Suprapubic skin (tissue), 3 donors: ENCODE data around the gene TGFBR1.

Experiments used
- POLR2AphosphoS5 ChIP-seq, 3 donors: sonication (generic); formaldehyde crosslinking; IDR thresholded peaks; one replicate each; pipeline ENCODE4 v1.6.1; 2017; ENCODE audit warnings: antibody characterized with exemption in 3 of 3
- TF ChIP-seq, protein P1 (sequence below), 2 donors: fragments of 200-600 bp in 1 of 2; fragments of 450-650 bp in 1 of 2; sonication (generic) in 1 of 2; IDR thresholded peaks; one replicate each; pipeline ENCODE4 v1.5.1; 2016 to 2019; ENCODE audit warnings: antibody characterized with exemption in 2 of 2, mild to moderate bottlenecking in 1 of 2, moderate library complexity in 1 of 2

DNA sequence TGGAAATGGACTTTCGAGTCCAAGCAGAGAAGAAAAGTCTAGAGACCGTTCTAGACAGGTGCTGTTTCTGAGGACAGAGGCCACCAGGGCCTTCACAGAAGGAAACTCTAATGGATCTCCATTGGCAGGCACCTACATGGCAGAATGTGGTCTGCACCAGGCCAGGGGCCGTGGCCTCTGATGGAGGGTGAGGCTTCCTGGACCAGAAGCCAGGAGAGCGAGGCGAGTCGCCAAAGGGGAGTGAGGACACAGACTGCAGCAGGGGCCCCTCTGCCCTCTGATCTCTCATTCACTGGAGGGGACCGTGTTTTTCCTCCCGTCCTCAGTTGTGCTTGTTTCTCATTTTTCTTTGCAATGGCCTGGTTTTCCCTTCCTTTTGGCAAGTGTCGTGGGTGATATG is 75.7 kb downstream of the TGFBR1 start:
- TF ChIP-seq, protein P1, sequence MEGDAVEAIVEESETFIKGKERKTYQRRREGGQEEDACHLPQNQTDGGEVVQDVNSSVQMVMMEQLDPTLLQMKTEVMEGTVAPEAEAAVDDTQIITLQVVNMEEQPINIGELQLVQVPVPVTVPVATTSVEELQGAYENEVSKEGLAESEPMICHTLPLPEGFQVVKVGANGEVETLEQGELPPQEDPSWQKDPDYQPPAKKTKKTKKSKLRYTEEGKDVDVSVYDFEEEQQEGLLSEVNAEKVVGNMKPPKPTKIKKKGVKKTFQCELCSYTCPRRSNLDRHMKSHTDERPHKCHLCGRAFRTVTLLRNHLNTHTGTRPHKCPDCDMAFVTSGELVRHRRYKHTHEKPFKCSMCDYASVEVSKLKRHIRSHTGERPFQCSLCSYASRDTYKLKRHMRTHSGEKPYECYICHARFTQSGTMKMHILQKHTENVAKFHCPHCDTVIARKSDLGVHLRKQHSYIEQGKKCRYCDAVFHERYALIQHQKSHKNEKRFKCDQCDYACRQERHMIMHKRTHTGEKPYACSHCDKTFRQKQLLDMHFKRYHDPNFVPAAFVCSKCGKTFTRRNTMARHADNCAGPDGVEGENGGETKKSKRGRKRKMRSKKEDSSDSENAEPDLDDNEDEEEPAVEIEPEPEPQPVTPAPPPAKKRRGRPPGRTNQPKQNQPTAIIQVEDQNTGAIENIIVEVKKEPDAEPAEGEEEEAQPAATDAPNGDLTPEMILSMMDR (IDR thresholded peaks at IDR 0.05), result no peak
- TF ChIP-seq POLR2AphosphoS5 (IDR thresholded peaks at IDR 0.05), result no peak
